Inferior parietal cortex (tissue), 1 donor: ENCODE results near the gene TOMM7.

ENCODE experiments used
- DNase-seq: peaks from one replicate; pipeline ENCODE4 v3.0.0-alpha.2; 2016; ENCODE audit errors: extremely low spot score

Gene TOMM7

DNA sequence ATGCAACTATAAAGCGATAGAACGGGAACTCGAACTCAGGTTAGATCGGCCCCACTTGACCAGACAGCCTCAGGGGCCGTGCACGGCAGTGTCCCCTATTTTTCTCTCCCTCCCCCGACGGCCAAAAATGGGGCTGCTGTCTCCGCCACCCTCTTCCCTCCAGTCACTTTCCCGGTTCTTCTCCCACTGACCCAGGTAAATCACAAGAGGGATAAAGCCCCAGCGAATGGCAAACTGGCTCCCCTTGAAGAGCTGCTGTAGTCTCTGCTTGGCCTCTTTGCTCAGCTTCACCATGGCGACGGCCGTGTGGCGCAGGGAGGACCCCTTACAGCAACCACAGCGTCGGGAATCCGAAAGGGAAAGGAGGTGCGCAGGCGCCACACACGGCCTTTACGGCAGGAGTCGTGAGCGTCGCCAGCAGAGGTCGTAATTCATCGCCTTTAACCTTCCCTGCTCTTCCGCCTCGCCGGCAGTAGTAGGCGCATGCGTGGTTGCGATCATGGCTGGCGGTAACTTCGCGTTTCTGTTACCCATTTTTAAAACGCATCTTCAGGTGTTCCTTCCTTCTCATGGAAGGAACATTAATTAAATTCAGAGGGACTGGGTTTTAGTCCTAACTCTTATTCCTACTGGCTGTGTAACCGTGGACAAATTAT lies at the start of gene TOMM7:
Gene TOMM7, minus strand, starts transcription at position 364 of the 656 bp plus-strand sequence. Its CDS starts 70 bp downstream, at position 294.
- peak; percentile 97 for DNase-seq

DNA sequence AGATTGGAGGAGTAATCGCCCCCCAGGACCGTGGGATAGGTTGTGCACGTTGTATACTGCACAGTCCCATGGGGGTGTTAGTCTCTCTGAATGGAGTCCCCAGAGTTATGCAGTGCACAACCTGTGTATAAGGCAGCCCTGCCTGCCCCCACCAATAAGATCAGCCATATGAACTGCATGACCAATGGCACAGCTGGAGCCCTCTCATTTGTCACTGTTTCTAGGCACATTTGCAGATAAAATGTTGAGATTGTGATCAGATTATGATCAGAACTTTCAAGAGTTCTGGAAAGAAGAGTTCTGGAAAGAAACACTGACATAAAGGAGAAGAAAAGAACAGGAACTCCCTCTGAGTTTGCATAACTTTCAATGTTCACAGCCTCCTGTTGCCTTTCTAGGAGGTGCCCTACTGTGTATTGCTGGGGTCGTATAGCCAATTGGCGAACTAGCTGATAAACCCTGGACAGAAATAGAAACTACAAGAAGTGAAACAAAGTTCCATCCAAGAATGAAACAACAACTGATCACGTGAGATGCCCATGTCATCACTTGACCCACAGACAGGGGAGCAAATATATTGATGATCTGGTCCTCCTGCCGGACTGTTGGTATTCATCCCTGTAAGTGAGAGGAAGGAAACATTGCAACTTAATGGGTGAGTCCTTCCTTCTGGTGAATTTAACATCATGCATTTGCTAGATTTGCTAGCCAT lies 49.6 kb upstream of the TOMM7 start:
- no peak for DNase-seq

DNA sequence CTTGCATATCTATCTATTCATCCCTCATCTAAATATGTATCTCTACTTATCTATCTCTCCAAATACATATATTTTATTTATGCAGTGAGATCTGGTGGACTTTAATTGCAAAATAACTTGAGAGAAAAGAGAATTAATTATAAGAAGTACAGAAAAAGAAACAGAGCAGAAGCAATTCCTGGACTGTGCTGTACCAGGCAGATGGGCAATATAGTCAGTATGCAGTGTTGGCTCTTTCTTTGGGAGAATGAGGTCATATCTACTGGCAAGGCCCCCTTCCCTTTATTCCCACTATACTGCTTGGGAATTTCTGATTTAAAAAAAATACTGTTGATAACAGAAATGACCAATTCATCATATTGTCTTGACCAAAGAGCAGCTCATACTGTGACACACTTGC lies 49.0 kb upstream of the TOMM7 start:
- DNase-seq = no peak

DNA sequence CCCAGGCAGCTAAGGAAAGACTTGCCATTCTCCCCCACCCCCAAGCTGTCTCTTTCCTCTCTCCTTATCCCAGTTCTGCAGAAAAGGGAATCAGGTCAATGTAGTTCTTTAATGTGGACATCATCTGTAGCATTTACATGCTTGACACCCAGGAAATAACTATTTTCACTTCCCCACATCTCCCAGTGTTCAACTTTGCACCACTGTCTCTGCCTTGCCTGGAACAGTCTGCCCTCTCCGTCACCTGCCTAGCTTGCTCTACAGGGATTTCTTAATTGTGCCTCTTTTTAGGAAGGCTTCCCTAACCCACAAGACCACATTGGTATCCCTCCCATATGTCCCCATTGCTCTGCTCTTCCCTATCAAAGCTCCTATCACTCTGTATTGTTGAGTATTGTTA lies 45.9 kb upstream of the TOMM7 start:
- no peak for DNase-seq

DNA sequence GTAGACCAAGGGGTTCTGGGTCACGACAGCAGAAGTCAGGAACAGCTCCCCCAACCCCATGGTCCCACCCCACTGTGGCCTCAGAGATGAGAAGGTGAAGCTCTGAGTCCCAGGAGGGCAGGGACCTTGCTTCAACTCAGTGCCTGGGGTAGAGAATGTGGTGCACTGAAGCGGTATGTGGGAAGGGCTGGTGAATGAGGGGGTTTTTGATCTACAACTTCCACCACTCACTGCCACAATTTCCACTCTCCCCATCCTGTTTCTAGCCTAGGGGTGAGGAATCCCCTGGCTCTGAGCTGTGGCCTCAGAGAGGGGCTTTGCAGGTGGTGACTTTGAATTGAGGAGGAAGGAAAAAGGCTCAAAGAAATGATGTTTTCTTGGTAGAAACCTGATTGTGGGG lies 44.9 kb upstream of the TOMM7 start:
- DNase-seq = no peak

DNA sequence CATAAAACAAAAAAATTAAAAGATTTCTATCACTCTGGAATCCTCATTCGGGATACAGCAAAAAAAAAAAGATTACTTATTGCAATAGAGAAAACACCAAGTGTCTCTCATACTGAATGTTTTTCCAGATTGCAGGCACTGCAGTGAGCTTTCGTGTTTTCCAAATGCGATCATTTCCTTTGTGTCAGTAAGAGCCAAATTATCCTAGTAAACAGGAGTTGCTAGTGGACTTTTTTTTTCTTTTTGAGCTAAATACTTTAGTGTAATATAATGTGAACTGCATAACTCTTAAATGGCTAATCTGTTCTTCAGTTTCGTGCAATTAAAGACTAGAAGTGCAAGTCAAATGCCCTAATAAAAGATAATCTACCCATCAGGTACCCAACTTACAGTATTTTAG lies 44.4 kb upstream of the TOMM7 start:
- DNase-seq = no peak

DNA sequence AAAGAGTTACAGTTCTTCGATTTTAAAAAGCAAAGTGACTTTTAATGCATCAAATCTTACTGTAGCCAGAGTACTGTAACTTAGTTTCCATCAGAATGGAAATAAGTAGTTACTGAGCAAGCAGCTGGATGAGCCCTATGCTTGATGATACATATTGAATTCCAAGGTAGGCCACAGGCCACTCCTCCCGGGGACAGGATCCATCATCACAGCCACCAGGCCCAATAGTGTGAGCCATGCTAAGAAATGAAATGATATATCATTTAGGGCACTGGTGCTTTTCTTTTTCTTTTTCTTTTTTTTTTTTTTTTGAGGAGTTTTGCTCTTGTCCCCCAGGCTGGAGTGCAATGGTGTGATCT lies 42.9 kb upstream of the TOMM7 start:
- DNase-seq = no peak

DNA sequence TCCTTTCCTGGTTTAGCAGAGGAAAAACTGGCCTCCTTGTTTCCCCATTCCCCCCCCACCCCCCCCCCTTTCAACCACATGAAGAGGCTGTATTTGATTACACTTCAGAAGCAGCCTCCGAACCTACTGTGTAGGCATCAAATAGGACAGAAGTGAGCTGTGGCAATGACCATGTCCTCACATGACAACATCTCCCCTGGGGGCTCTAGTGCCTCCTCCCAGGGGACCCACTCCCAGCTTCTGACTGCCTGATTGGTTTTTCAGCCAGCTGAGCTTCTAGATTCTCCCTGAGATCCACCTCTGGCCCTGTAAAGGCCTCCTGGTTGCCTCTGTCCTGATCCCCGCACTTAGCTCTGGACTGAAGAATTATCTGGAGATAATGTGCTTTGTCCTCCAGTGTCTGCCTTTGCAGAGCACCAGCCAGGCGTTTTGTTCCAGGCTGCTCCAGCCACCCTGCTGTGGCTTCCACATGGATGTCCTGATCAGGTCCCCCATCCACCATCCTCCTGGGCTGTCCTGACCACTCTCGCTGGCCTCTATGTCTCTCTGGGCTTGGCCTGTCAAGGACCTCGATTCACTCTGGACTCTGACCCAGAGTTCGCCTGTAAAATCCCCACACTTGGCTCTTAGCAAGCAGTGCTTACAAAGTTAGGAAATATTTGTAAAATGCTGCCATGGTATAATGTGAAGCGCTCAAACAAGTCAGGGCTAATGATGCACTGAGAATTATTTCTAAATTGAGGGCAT lies 42.4 kb upstream of the TOMM7 start:
- no peak for DNase-seq

DNA sequence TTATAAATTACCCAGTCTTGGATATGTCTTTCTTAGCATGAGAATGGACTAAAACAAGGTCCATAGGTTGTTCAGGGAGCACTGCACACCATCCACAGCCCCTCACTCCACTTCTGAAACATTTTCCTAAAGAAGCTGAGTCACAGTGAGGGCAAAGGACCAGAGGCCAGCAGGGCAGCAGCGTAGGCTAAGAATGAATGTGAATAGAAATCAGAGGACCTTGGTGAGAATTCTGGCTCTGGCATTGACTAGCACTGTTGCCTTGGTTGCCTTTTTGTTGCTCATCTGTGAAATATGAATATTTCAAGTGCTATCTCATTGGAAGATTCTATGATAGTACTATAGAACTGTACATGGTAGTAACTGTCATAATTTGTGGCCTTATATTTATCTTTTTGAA lies 41.7 kb upstream of the TOMM7 start:
- no peak for DNase-seq

DNA sequence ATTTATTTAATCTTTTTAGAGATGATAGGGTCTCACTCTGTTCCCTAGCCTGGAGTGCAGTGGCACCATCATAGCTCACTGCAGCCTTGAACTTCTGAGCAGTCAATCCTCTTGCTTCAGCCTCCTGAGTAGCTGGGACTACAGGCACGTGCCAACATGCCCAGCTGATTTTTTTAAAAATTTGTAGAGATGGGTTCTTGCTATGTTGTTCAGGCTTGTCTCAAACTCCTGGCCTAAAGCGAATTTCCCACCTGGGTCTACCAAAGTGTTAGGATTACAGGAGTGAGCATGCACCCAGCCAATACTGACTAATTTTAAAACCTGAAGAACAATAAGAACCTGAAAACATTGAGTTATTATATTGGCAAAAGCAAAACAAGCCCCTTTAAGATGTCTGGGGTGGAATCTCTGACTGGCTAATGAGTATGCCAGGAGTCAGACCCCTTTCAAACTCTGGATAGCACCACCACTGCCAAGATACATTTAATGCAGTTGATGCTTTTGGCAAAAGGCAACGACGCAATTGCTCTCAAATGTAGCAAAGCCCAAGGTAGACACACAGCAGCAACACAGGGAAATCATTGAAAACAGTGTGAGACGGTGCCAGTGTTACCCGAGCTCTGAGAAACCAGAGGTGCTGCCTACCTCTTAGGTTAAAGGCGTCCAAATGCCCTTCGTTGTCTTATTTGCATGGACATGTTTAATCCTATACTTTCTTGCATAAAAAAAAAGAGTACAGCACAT lies 40.7 kb upstream of the TOMM7 start:
- no peak for DNase-seq

DNA sequence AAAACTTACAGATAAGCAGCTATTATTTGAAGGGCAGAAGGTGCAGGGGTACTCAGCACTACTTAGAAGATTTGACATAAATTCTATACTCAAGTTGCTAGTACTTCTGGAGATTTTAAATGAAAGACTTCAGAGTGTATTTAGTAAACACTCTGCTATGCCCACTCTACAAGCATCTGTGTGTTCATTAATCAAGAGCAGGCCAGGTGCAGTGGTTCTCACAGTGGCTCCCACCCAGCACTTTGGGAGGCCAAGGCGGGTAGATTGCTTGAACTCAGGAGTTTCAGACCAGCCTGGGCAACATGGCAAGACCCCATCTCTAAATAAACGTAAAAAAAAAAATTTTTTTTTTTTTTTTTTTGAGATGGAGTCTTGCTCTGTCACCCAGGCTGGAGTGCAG lies 38.9 kb upstream of the TOMM7 start:
- DNase-seq = no peak

DNA sequence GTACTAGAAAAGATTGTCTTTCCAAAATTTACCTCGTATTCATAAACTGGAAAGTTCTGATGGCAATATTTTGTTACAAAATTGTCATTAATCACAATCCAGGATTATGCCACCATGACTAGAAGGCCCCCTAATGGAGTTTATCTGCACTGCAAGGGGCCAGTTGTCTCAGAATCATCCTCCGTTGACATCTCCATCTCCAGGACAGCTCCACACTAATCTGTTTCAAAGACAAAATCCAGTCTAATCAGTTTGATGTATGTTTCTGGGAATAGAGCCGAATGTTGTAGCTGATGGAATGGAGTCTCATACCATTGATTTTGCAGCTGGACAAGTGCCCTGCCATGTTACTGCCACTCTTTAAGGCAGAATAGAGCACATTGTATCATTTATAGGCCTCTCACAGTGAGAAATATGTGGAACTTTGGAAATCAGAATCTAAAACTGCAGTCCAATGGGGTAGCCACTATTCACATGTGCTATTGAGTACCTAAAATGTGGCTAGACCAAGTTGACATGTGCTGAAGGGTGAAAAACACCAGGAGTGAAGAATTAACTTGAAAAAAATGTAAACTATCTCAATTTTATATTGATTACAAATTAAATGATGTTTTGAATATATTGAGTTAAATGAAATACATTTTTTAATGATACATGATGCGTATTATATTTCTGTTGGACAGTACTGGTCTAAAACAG lies 38.3 kb upstream of the TOMM7 start:
- no peak for DNase-seq

DNA sequence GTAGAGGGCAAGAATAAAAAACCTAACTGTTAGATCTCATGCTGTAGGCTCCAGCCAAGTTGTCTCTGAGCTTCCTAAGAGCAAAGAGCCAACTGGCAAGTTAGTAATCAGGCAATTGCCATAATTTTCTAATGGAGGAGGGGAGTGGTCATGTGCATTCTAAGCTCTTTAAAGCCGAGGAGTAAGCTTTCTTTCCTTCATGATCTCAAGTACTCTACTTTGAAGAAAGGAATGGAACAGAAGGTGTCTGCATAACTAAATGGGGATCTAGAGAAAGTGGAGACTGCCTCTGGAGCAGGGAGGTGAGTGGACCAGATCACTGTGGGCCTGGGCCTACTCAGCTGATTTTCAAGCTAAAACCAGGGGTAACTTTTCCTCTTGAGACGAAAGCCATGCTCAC lies 37.7 kb upstream of the TOMM7 start:
- no peak for DNase-seq

DNA sequence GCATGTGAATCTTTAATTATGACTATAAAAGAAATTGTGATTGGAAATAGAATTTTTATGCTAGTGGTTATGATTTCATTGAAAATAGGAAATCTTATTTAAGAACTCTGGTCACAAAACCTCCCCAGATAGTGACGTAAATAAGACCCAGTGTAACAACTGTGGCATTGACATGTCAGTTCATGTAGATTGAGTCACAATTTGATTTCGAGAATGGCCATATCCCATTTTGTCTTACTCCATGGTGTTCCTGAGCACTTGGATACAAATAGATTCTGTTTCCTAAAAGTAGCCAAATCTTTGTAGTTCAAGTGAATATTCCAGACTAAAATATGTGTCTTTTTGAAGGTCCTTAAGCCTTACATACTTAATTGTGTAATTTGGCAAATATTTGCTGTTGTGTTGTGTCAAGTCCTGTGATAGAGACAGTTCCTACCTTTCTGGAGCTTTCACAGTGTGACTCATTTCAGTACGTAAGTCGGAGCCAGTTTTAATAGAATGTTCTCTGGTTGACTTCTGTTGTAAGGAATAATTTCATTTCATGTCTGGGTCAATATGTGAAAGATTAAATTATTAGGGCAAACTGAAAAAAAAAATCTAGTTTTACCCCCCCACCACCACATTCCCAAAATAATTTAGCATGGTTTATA lies 37.1 kb upstream of the TOMM7 start:
- DNase-seq = no peak

DNA sequence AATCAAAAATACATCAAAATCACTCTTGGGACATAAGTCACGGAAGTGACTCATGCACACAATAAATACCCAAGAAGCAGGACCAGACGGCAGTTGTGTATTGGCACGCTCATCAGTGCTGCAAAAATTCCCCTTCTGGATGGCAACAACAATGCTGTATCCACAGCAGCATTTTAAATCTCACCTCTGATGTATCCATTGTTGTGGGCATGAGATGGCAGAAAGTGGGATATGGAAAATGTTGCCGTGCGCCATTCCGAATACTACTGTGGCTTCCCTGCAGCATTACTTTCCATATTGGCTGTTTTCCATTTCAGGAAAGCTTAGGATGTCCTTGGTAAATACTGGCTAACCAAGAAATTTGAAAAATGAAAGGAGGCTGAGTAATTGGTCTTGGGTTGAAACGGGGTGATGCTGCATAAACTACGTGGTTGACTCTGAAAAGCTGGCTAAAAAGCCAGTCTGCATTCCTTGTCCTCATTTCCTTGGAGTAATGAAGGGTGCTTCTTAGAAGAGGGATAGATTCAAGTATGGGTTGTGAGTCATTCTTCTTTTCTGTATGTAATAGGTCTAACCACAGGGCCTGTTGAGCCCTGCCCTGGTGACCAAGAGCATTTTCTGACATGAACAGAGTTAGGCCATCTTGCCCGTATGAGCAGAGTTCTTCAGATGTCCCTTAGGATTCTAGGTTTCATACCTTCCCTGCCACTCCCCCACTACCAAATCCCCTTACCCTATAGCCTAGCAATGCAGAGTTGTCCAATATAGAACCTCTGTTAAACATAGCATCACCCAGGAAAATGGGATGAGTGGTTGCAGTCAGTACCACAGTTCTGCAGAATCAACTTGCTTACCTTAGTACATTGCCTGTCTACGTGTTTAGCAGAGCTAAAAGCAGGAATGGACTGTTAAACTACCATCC lies 36.3 kb upstream of the TOMM7 start:
- DNase-seq = no peak

DNA sequence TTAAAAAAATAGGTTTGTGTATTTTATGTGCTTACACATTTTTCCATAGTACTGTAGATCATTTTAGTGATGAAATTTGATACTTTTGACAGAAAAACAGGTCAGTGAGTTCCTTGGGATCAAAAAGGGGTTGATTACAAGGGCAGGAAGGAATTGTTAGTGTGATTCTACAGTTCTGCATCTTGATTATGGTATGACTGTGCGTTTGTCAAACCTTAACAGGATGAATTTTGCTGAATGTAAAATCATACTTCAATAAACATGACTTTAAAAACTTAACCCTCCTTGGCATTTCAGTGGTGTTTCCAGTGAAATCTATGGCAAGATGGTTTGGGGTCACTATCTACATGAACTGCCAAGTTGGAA lies 35.6 kb upstream of the TOMM7 start:
- DNase-seq = no peak

DNA sequence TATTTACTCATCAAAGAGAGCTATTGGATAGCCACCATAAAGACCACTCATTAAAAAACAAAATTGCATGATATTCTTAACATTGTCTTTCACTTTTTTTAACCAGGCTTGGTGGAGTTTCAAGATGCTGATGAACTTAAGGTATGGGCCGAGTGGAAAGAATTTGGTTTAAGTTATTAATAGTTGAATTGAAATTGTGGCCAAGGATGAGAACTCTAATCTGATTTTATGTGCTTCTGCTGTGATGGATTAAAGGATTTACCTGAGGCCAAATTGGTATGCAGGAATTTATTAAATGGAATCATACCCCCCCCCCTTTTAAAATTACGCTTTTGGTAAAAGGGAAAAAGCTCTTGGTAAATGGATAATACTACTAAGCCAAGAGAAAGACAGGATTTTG lies 33.8 kb upstream of the TOMM7 start:
- no peak for DNase-seq

DNA sequence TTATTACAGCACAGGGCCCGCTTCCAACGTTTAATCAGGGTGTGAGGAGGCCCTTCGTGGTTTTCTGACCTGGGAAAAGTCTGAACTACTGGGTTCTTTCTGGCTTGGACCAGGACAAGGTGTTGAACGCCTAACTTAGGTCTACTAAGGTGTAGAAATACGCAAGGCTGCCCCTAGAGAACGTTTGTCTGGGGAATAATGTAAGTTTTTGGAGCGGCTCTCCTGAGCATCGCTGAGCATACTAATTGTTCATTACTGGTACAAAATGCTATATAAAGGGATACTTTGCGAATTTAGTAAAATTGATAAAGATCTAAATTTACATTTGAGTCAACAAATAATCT lies 32.4 kb upstream of the TOMM7 start:
- no peak for DNase-seq

DNA sequence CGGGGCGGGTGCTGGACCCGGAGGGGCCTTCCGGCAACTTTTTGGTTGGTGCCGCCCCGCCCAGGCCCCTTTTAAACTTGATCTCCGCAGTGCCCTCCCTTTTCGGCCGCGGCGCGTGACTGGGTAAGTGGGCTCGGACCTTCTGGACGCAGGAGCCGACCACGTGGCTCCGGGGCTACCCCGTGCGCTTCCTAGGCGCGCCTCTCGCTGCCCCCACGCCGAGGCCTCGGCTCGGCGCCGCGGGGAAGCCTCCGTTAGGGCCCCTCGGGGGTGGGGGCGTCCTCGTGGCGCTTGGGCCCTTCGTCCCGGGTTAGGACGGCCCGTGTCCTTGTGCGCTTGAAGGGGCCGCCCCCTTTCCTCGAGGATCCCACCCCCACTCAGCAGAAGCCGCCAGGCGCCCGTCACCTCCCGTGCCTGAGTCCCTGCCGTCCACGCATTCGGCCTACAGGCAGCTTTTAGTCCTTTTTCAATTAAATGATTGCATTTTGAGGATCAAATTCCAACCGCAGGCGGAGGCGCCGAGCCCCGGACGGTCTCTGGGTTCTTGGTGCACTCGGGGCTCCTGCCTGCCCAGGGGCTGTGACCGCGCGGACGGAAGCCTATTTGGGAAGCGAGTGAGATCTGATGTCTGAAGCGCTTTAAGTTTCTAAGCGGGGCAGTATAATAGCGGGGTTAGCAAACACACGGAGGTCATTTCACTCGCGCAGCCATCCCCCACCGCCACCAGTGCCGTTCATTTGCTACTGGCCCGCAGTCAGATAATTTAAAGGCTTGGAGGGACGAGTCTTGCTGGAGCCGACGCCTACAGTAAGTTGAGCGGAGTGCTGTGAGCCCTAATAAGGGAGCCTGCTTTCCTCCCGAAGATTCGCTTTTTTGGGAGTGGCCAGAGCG lies 31.8 kb upstream of the TOMM7 start:
- peak; percentile 56 for DNase-seq
